GM12891 (cell line): ENCODE results near the gene DYNC2H1.

Source experiments
- PAX5 ChIP-seq: IDR thresholded peaks from 2 replicates; pipeline ENCODE4 v1.6.1; 2011; ENCODE audit warnings: low read length, moderate library complexity, mild to moderate bottlenecking; ENCODE audit not compliant: insufficient read depth, severe bottlenecking
- POLR2A ChIP-seq: IDR thresholded peaks from 2 replicates; pipeline ENCODE4 v1.6.1; 2011; ENCODE audit warnings: low read depth, low read length, control low read depth
- POLR2AphosphoS5 ChIP-seq: IDR thresholded peaks from 2 replicates; pipeline ENCODE4 v1.6.1; 2011; ENCODE audit warnings: low read depth, low read length, control low read depth
- POU2F2 ChIP-seq: IDR thresholded peaks from 2 replicates; pipeline ENCODE4 v1.6.1; 2011; ENCODE audit warnings: low read depth, mild to moderate bottlenecking, control low read depth, low read length, moderate library complexity
- TAF1 ChIP-seq: IDR thresholded peaks from 2 replicates; pipeline ENCODE4 v1.6.1; 2011; ENCODE audit warnings: low read depth, low read length, control low read depth

DNA sequence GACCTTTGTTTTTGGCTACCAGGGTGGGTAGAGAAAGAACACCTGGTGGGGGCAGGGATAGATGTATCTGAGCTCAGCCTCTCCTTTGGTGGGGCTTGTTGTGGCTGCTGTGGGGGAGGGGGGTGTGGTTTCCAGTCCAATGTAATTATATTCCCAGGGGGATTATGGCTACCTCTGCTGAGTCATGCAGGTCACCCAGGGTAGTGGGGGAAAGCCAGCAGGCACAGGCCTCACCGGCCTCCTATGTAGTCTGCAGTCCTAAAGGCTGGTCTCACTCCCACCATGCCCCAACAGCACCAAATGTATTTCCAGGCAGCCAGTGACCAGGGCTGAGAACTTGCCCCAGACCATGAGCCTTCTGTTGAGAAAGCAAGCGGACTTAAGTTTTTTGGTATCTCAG, 119.6 kb downstream of the DYNC2H1 start:
- TF ChIP-seq PAX5 (no peak), POLR2AphosphoS5 (no peak), POU2F2 (no peak), POLR2A (no peak), TAF1 (no peak)
